Prostate gland (tissue), 2 donors: ENCODE data around the gene NUDT19.

Experiments
- CTCF ChIP-seq, 4 experiments: fragments of 200-600 bp in 2 of 4; fragments of 450-650 bp in 2 of 4; sonication (generic) in 2 of 4; IDR thresholded peaks; 1 replicate in 3 of 4; 2 replicates in 1 of 4; pipeline ENCODE4 v1.5.1; 2016 to 2019; ENCODE audit warnings: antibody characterized with exemption in 4 of 4, mild to moderate bottlenecking in 2 of 4, moderate library complexity in 2 of 4
- POLR2A ChIP-seq: fragments of 450-650 bp; IDR thresholded peaks from one replicate; pipeline ENCODE4 v1.6.1; 2016; ENCODE audit warnings: antibody characterized with exemption, mild to moderate bottlenecking
- POLR2AphosphoS5 ChIP-seq: sonication (generic); formaldehyde crosslinking; IDR thresholded peaks from one replicate; pipeline ENCODE4 v1.6.1; 2017; ENCODE audit warnings: antibody characterized with exemption

DNA sequence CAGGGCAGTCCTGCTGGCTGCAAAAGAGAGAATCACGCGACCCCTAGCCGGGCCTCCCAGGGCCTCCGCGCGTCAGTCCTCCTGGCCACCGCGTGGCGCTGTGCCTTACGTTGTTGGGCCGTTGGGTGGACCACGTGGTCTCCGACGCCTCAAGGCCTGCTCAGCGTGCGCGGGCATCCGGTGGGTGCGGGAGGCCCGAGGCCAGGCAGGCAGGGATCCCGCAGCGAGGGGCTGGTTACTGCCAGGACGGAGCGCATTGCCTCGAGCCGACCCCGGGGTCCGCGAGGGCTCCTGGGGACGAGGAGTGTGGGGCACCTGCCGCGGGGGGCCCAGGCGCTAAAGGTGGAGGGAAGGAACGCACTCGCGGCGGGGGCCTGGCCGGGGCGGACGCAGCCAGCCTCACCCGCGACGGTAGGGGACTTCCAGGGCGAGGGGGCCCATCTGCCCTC lies 28.0 kb downstream of the NUDT19 start, which contains the start of gene TDRD12:
- TF ChIP-seq CTCF (IDR thresholded peaks at IDR 0.05), result no peak
- TF ChIP-seq POLR2A, result no peak
- no peak for TF ChIP-seq POLR2AphosphoS5
